ENCODE results near the gene HFE.

HFE gene

GRCh38 chr6:26089272-26089671 is 2.0 kb downstream of the HFE start:
- H3K4me3 ChIP-seq (ENCODE audit: low read length): no peak overlapping the region
- TF ChIP-seq, protein P1, sequence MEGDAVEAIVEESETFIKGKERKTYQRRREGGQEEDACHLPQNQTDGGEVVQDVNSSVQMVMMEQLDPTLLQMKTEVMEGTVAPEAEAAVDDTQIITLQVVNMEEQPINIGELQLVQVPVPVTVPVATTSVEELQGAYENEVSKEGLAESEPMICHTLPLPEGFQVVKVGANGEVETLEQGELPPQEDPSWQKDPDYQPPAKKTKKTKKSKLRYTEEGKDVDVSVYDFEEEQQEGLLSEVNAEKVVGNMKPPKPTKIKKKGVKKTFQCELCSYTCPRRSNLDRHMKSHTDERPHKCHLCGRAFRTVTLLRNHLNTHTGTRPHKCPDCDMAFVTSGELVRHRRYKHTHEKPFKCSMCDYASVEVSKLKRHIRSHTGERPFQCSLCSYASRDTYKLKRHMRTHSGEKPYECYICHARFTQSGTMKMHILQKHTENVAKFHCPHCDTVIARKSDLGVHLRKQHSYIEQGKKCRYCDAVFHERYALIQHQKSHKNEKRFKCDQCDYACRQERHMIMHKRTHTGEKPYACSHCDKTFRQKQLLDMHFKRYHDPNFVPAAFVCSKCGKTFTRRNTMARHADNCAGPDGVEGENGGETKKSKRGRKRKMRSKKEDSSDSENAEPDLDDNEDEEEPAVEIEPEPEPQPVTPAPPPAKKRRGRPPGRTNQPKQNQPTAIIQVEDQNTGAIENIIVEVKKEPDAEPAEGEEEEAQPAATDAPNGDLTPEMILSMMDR (IDR thresholded peaks at IDR 0.05; ENCODE audit: insufficient read depth, low read depth, low read length, missing control alignments): no peak
- DNase-seq (ENCODE audit: low read depth): no peak

- no peak for DNase-seq (ENCODE audit: low read depth)
- no peak overlapping the region for H3K4me3 ChIP-seq (ENCODE audit: low read length)
- TF ChIP-seq, protein P1 (IDR thresholded peaks at IDR 0.05; ENCODE audit: insufficient read depth, low read depth, low read length, missing control alignments): no peak
These were observed 5.2 kb downstream of the HFE start for GRCh38 chr6:26092443-26092842.

- TF ChIP-seq, protein P1 (IDR thresholded peaks at IDR 0.05; ENCODE audit: insufficient read depth, low read depth, low read length, missing control alignments): no peak
- no peak overlapping the region for H3K4me3 ChIP-seq (ENCODE audit: low read length)
- no peak for DNase-seq (ENCODE audit: low read depth)
These were observed 6.8 kb downstream of the HFE start for GRCh38 chr6:26094036-26094435.

DNA sequence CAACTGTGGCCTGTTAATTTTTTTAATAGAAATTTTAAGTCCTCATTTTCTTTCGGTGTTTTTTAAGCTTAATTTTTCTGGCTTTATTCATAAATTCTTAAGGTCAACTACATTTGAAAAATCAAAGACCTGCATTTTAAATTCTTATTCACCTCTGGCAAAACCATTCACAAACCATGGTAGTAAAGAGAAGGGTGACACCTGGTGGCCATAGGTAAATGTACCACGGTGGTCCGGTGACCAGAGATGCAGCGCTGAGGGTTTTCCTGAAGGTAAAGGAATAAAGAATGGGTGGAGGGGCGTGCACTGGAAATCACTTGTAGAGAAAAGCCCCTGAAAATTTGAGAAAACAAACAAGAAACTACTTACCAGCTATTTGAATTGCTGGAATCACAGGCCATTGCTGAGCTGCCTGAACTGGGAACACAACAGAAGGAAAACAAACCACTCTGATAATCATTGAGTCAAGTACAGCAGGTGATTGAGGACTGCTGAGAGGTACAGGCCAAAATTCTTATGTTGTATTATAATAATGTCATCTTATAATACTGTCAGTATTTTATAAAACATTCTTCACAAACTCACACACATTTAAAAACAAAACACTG is 10.1 kb downstream of the HFE start:
- TF ChIP-seq, protein P1 (IDR thresholded peaks at IDR 0.05; ENCODE audit: insufficient read depth, low read depth, low read length, missing control alignments): peak; percentile 71

GRCh38 chr6:26103141-26103769 is 16.0 kb downstream of the HFE start:
- DNase-seq (ENCODE audit: low read depth): peak; percentile 46
- peak overlapping the region; percentile 45 for H3K4me3 ChIP-seq (ENCODE audit: low read length)
- TF ChIP-seq, protein P1 (IDR thresholded peaks at IDR 0.05; ENCODE audit: insufficient read depth, low read depth, low read length, missing control alignments): no peak

More for the DNA sequence above, 10.1 kb downstream of the HFE start:
- H3K4me3 ChIP-seq (ENCODE audit: low read length): no peak overlapping the region
- DNase-seq (ENCODE audit: low read depth): peak; percentile 70

GRCh38 chr6:26103770-26104456 is 16.7 kb downstream of the HFE start:
- H3K4me3 ChIP-seq (ENCODE audit: low read length): peak overlapping the region; percentile 45
- DNase-seq (ENCODE audit: low read depth): peak; percentile 90
- TF ChIP-seq, protein P1 (IDR thresholded peaks at IDR 0.05; ENCODE audit: insufficient read depth, low read depth, low read length, missing control alignments): peak; percentile 48

Measured in epithelial cell of esophagus (primary cell).